ENCODE data around the gene MCM10.

MCM10 gene

GRCh38 chr10:13190816-13191215 is 29.5 kb downstream of the MCM10 start:
- H3K79me2 ChIP-seq (ENCODE audit: insufficient read depth, low read depth): no peaks in the 10 kb centered on the region
- H4K20me1 ChIP-seq (ENCODE audit: insufficient read depth): no peaks in the 10 kb centered on the region
- H3K4me2 ChIP-seq: no peak overlapping the region
- TF ChIP-seq, protein P1, sequence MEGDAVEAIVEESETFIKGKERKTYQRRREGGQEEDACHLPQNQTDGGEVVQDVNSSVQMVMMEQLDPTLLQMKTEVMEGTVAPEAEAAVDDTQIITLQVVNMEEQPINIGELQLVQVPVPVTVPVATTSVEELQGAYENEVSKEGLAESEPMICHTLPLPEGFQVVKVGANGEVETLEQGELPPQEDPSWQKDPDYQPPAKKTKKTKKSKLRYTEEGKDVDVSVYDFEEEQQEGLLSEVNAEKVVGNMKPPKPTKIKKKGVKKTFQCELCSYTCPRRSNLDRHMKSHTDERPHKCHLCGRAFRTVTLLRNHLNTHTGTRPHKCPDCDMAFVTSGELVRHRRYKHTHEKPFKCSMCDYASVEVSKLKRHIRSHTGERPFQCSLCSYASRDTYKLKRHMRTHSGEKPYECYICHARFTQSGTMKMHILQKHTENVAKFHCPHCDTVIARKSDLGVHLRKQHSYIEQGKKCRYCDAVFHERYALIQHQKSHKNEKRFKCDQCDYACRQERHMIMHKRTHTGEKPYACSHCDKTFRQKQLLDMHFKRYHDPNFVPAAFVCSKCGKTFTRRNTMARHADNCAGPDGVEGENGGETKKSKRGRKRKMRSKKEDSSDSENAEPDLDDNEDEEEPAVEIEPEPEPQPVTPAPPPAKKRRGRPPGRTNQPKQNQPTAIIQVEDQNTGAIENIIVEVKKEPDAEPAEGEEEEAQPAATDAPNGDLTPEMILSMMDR (conservative IDR thresholded peaks at IDR 0.05; ENCODE audit: low read depth, low read length): no peak
- H3K9ac ChIP-seq: no peak overlapping the region
- H3K4me1 ChIP-seq (ENCODE audit: low read depth, poor library complexity, severe bottlenecking): no peaks in the 10 kb centered on the region
- H3K36me3 ChIP-seq (ENCODE audit: insufficient read depth): peaks cover 18% of the 10 kb centered on the region; the same call in 1 of the 2 replicates
- no peak overlapping the region for H2AFZ ChIP-seq (ENCODE audit: low read depth)
- no peak overlapping the region for H3K27ac ChIP-seq
- no peak overlapping the region for H3K4me3 ChIP-seq (IDR thresholded peaks at IDR 0.05; ENCODE audit: insufficient read depth, low read depth, low read length)
- no peaks in the 10 kb centered on the region for H3K27me3 ChIP-seq (ENCODE audit: insufficient read depth, low read depth)

GRCh38 chr10:13191362-13191761 is 30.0 kb downstream of the MCM10 start:
- Histone ChIP-seq H3K36me3 (ENCODE audit: insufficient read depth) (peaks cover 12% of the 10 kb centered on the region; the same call in 1 of the 2 replicates), H3K27ac (no peak overlapping the region)

GRCh38 chr10:13193637-13194036 is 32.3 kb downstream of the MCM10 start:
- no peaks in the 10 kb centered on the region for H3K27me3 ChIP-seq (ENCODE audit: insufficient read depth, low read depth)
- H4K20me1 ChIP-seq (ENCODE audit: insufficient read depth): no peaks in the 10 kb centered on the region
- no peaks in the 10 kb centered on the region for H3K79me2 ChIP-seq (ENCODE audit: insufficient read depth, low read depth)
- H3K9ac ChIP-seq: no peak overlapping the region
- TF ChIP-seq, protein P1 (conservative IDR thresholded peaks at IDR 0.05; ENCODE audit: low read depth, low read length): no peak
- no peaks in the 10 kb centered on the region for H3K4me1 ChIP-seq (ENCODE audit: low read depth, poor library complexity, severe bottlenecking)
- no peak overlapping the region for H3K27ac ChIP-seq
- no peak overlapping the region for H3K4me3 ChIP-seq (IDR thresholded peaks at IDR 0.05; ENCODE audit: insufficient read depth, low read depth, low read length)
- H2AFZ ChIP-seq (ENCODE audit: low read depth): no peak overlapping the region
- no peak overlapping the region for H3K4me2 ChIP-seq
- H3K36me3 ChIP-seq (ENCODE audit: insufficient read depth): peaks cover 4% of the 10 kb centered on the region; the same call in 1 of the 2 replicates

More at GRCh38 chr10:13191362-13191761, 30.0 kb downstream of the MCM10 start:
- Histone ChIP-seq H3K4me1 (ENCODE audit: low read depth, poor library complexity, severe bottlenecking) (no peaks in the 10 kb centered on the region), H3K27me3 (ENCODE audit: insufficient read depth, low read depth) (no peaks in the 10 kb centered on the region), H3K4me2 (no peak overlapping the region), H2AFZ (ENCODE audit: low read depth) (no peak overlapping the region), H4K20me1 (ENCODE audit: insufficient read depth) (no peaks in the 10 kb centered on the region), H3K9ac (no peak overlapping the region), H3K4me3 (IDR thresholded peaks at IDR 0.05; ENCODE audit: insufficient read depth, low read depth, low read length) (no peak overlapping the region), H3K79me2 (ENCODE audit: insufficient read depth, low read depth) (no peaks in the 10 kb centered on the region)
- TF ChIP-seq, protein P1 (conservative IDR thresholded peaks at IDR 0.05; ENCODE audit: low read depth, low read length): no peak

DNA sequence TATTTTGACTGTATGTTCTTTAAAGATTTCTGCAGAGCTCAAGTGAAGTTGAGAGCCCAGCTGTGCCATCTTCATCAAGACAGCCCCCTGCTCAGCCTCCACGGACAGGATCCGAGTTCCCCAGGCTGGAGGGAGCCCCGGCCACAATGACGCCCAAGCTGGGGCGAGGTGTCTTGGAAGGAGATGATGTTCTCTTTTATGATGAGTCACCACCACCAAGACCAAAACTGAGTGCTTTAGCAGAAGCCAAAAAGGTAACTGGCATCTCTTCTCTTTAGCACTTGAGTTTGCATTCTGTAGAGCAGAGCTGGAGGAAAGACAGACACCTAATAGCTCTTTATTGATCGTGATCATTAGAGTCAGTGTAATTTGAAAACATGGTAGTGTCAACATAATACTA is 33.7 kb downstream of the MCM10 start:
- TF ChIP-seq, protein P1 (conservative IDR thresholded peaks at IDR 0.05; ENCODE audit: low read depth, low read length): no peak
- H3K4me2 ChIP-seq: no peak overlapping the region
- peaks cover 8% of the 10 kb centered on the region; the same call in 1 of the 2 replicates for H3K36me3 ChIP-seq (ENCODE audit: insufficient read depth)
- no peaks in the 10 kb centered on the region for H3K4me1 ChIP-seq (ENCODE audit: low read depth, poor library complexity, severe bottlenecking)
- no peak overlapping the region for H2AFZ ChIP-seq (ENCODE audit: low read depth)
- no peaks in the 10 kb centered on the region for H4K20me1 ChIP-seq (ENCODE audit: insufficient read depth)
- H3K27me3 ChIP-seq (ENCODE audit: insufficient read depth, low read depth): no peaks in the 10 kb centered on the region
- H3K27ac ChIP-seq: no peak overlapping the region
- H3K9ac ChIP-seq: no peak overlapping the region
- H3K4me3 ChIP-seq (IDR thresholded peaks at IDR 0.05; ENCODE audit: insufficient read depth, low read depth, low read length): no peak overlapping the region
- H3K79me2 ChIP-seq (ENCODE audit: insufficient read depth, low read depth): no peaks in the 10 kb centered on the region

All from KMS-11 (cell line).